A673 (cell line): Measurements from ENCODE around the gene UMAD1. TPM values are rescaled to one million over a fixed set of nuclear protein-coding genes. Genes with fewer than 3 reads are reported as not detected.

Experiments used
- BruUV-seq: library from RNA; stranded (reverse); fragments of 400-500 nt; replicated peaks from 2 replicates; lab custom pipeline; 2021; lab: Mats Ljungman, UMichigan
- CTCF ChIA-PET: fragments of 300-600 bp; sonication (Branson Sonifier 250); formaldehyde crosslinking; loops from one replicate; lab custom pipeline; 2022; ENCODE audit warnings: antibody characterized with exemption; lab: Charles Lee
- POLR2A ChIA-PET: fragments of 300-600 bp; sonication (Branson Sonifier 250); formaldehyde crosslinking; loops from one replicate; lab custom pipeline; 2022; ENCODE audit warnings: antibody characterized with exemption; ENCODE audit not compliant: low non-redundant PET; lab: Charles Lee
- DNase-seq: peaks from one replicate; pipeline ENCODE4 v3.0.0-alpha.2; 2015; ENCODE audit warnings: low spot score
- H3K27ac ChIP-seq: fragments of 200-600 bp; sonication (generic); 2 replicates; pipeline ENCODE4 v1.5.1; 2016; ENCODE audit warnings: mixed run types, low read depth, mild to moderate bottlenecking, mixed read lengths, antibody characterized with exemption, low read length; ENCODE audit not compliant: poor library complexity, severe bottlenecking
- H3K27me3 ChIP-seq: fragments of 200-600 bp; sonication (generic); replicated peaks from 2 replicates; pipeline ENCODE4 v1.6.1; 2017; ENCODE audit warnings: mixed run types, low read depth, mild to moderate bottlenecking, mixed read lengths, antibody characterized with exemption, low read length; ENCODE audit not compliant: insufficient read depth, poor library complexity
- H3K36me3 ChIP-seq: fragments of 200-600 bp; sonication (generic); 2 replicates; pipeline ENCODE4 v1.6.1; 2016; ENCODE audit warnings: mixed run types, mild to moderate bottlenecking, mixed read lengths, antibody characterized with exemption, low read length; ENCODE audit not compliant: insufficient read depth, poor library complexity, severe bottlenecking
- H3K4me1 ChIP-seq: fragments of 200-600 bp; sonication (generic); 2 replicates; pipeline ENCODE4 v1.6.1; 2017; ENCODE audit warnings: mixed run types, mild to moderate bottlenecking, mixed read lengths, antibody characterized with exemption, low read length; ENCODE audit not compliant: insufficient read depth, poor library complexity, severe bottlenecking
- H3K4me3 ChIP-seq: fragments of 200-600 bp; sonication (generic); 2 replicates; pipeline ENCODE4 v1.5.1; 2016; ENCODE audit warnings: low read depth, mixed run types, mild to moderate bottlenecking, mixed read lengths, low read length; ENCODE audit not compliant: poor library complexity, severe bottlenecking
- H3K9me3 ChIP-seq: fragments of 200-600 bp; sonication (generic); 2 replicates; pipeline ENCODE4 v1.6.1; 2016; ENCODE audit warnings: mixed run types, low read depth, mild to moderate bottlenecking, mixed read lengths, antibody characterized with exemption, low read length; ENCODE audit not compliant: poor library complexity, severe bottlenecking
- EZH2 ChIP-seq: fragments of 200-600 bp; sonication (generic); IDR thresholded peaks from 2 replicates; pipeline ENCODE4 v1.6.1; 2017; ENCODE audit warnings: borderline replicate concordance, low read depth, mild to moderate bottlenecking, mixed read lengths, antibody characterized with exemption, low read length; ENCODE audit not compliant: poor library complexity, severe bottlenecking
- intact Hi-C: fragments of 100-400 bp; cut with micrococcal nuclease; formaldehyde crosslinking; loops from one replicate; pipeline ENCODE4 v1.10.0; 2022; ENCODE audit not compliant: unreplicated experiment
- total RNA-seq: library from RNA; stranded (reverse); gene quantifications from 2 replicates; pipeline ENCODE4 v1.2.3, GENCODE V29; 2021
- TF ChIP-seq, protein P1 (sequence below): fragments of 300-800, 200-600 bp; sonication (generic); conservative IDR thresholded peaks from 2 replicates; pipeline ENCODE4 v1.5.1; 2017; ENCODE audit warnings: low read depth, mild to moderate bottlenecking, antibody characterized with exemption, low read length, moderate library complexity, mixed read lengths

Gene UMAD1
- total RNA-seq, 1 experiment from 2014 or later, result 13.5 TPM

DNA sequence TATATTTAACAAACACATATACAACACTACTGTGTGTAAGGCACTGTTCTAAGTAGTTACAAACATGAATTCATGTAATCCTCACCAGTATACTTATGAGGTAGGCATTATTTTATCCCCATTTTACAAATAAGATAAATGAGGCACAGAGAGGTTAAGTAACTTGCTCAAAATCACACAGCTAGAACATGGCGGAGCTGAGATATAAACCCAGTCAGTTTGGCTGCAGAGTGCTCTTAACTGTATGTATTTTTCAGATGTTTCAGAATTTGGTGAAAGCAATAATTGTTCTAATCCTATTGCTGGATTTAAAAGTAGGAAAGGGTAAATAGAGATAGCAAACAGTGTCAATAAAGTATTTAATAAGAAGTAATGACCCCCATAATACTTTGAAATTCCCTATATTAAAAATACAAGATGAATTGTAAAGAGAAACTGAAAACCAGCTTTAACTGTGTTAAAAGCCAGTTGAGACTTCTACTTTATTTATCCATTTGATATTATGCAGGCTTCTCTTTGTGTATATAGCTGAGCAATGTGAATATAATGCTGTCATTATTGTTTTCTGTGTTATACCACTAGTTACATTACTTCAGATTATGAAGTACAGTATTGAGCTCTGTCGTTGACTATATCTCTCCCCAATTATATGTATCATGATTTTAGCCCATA, 110.2 kb downstream of the UMAD1 start:
- Histone ChIP-seq H3K4me3 (no peak overlapping the region), H3K27ac (no peak overlapping the region), H3K36me3 (no peaks in the 10 kb centered on the region), H3K27me3 (no peaks in the 10 kb centered on the region), H3K9me3 (no peaks in the 10 kb centered on the region), H3K4me1 (no peaks in the 10 kb centered on the region)
- no TSS peak for BruUV-seq
- no peak for DNase-seq
- TF ChIP-seq, protein P1, sequence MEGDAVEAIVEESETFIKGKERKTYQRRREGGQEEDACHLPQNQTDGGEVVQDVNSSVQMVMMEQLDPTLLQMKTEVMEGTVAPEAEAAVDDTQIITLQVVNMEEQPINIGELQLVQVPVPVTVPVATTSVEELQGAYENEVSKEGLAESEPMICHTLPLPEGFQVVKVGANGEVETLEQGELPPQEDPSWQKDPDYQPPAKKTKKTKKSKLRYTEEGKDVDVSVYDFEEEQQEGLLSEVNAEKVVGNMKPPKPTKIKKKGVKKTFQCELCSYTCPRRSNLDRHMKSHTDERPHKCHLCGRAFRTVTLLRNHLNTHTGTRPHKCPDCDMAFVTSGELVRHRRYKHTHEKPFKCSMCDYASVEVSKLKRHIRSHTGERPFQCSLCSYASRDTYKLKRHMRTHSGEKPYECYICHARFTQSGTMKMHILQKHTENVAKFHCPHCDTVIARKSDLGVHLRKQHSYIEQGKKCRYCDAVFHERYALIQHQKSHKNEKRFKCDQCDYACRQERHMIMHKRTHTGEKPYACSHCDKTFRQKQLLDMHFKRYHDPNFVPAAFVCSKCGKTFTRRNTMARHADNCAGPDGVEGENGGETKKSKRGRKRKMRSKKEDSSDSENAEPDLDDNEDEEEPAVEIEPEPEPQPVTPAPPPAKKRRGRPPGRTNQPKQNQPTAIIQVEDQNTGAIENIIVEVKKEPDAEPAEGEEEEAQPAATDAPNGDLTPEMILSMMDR, result no peak
- TF ChIP-seq EZH2, result no peak
- CTCF ChIA-PET, result no interaction called here
- intact Hi-C loops, result no loop called here
- POLR2A ChIA-PET, result no interaction called here

DNA sequence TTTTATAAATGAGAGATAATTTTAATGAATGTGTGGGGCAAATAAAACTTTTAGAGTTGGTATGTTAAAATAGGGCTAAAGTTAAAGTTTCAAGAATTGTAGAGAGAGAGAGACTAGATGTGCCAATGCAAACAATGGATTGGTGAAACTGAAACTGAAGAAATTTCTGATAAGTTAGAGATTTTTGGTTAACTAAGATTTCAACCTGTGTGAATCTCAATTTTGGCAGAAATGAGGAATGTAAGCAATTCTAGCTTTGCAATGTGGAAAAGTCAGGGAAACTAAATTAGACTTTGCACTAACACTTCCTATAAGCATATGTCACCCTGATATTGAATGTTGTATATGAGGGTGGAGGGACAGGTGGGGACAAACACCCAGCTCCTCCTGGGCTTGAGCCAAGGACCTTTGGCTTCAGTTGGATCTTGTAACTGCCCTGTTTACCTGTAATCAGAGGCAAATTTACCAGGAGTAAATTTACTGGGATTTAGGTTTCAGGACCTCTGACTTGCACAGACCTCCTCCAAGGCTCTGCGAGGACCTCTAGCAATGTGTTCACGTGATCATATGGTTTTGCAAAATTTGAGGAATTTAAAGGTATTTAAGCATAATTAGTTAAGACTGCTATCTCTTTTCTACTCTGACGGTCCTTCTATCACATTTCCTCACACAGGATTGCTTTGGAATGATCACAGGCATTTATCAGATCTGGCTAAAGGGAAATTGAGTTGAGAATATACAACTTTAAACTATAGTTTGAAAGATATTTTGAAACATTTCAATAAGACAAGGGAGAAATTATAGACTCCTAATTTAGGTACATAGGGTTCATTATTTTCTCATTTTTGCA, 110.9 kb downstream of the UMAD1 start:
- TF ChIP-seq, protein P1, result no peak
- no peak for TF ChIP-seq EZH2
- Histone ChIP-seq H3K27ac (no peak overlapping the region), H3K36me3 (no peaks in the 10 kb centered on the region), H3K9me3 (no peaks in the 10 kb centered on the region), H3K27me3 (no peaks in the 10 kb centered on the region), H3K4me3 (no peak overlapping the region), H3K4me1 (no peaks in the 10 kb centered on the region)
- ChIA-PET POLR2A (no interaction called here), CTCF (no interaction called here)
- no peak for DNase-seq
- intact Hi-C loops, result no loop called here
- BruUV-seq, result no TSS peak

DNA sequence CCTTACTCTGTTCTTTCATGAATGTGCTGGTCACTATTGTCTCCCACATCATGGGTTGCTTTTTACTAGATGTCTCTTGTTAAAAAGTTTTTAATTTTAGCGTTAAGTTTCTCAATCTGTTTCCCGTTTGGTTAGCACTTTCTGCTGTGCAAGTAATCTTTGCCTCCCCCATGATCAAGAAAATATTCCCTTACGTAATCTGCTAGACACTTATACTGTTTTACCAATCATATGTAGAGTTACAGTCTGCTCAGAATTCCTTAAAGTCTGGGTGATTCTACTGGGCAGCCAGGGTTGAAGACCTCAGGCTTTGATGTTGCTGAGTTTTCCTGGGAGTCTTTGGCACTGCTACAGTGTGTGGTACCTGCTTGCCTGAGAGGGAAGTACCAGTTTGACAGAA, 116.0 kb downstream of the UMAD1 start:
- DNase-seq, result no peak
- TF ChIP-seq, protein P1, result no peak
- Histone ChIP-seq H3K4me1 (no peaks in the 10 kb centered on the region), H3K4me3 (no peak overlapping the region), H3K36me3 (no peaks in the 10 kb centered on the region), H3K27ac (no peak overlapping the region), H3K27me3 (no peaks in the 10 kb centered on the region), H3K9me3 (no peaks in the 10 kb centered on the region)
- ChIA-PET POLR2A (no interaction called here), CTCF (no interaction called here)
- no TSS peak for BruUV-seq
- intact Hi-C loops, result no loop called here
